Measurements from ENCODE around the gene OMA1. TPM values are rescaled to one million over a fixed set of nuclear protein-coding genes. Genes with fewer than 3 reads are reported as not detected.
"Not testable (repeated sequence)": the region's sequence is repeated elsewhere in the genome, so short reads cannot be mapped to it uniquely, and the experiment has no call there.

OMA1 gene
- total RNA-seq, 1 donor from 2014 or later, result 8.8 TPM

GRCh38 chr1:58573705-58574591 is 27.4 kb upstream of the OMA1 start:
- no peak for DNase-seq (ENCODE audit: low read depth, low spot score)

DNA sequence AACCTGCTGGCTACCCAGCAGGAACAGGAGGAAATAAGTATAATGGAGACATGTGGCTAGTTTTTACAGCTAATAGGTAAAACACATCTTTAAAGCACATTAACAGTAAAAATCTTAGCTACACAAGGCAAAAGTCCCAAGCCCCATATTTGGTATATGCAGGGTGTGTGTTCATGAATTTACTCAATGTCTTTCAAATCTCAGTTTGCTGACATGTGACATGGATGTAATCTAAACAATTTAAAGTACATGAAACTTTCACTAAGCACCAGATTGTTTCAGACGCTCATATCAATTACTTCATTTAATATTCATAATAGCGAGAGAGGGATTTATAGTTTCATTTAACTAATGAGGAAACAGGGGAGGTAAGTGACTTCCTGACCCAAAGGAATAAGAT is 26.6 kb upstream of the OMA1 start:
- no peak for DNase-seq (ENCODE audit: low read depth, low spot score)

- DNase-seq (ENCODE audit: low read depth, low spot score), result no peak
Observed at GRCh38 chr1:58572690-58573089, 26.2 kb upstream of the OMA1 start.

- DNase-seq (ENCODE audit: low read depth, low spot score), result no peak
Observed at GRCh38 chr1:58571616-58572015, 25.1 kb upstream of the OMA1 start.

- DNase-seq (ENCODE audit: low read depth, low spot score), result no peak
Observed at GRCh38 chr1:58570817-58571216, 24.3 kb upstream of the OMA1 start.

DNA sequence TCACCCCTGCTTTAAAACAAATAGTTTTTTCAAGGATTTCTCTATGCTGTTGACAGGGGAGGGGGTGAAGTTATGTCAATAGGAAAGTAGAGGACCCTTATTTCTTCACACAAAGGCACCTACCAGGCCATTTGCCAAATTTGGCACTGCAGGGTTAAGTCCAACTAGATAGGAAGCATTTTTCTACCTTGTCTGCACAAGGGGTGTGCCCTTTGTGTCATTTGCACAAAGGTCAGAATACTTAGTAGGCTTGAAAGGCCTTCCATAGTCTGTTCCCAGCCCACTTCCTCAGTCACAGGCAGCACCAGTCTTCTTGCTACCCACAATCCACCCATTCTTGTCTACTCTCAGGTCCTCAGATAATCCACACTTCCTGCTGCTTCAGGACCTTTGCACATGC is 23.6 kb upstream of the OMA1 start:
- no peak for DNase-seq (ENCODE audit: low read depth, low spot score)

- no peak for DNase-seq (ENCODE audit: low read depth, low spot score)
Observed at GRCh38 chr1:58568911-58569310, 22.4 kb upstream of the OMA1 start.

DNA sequence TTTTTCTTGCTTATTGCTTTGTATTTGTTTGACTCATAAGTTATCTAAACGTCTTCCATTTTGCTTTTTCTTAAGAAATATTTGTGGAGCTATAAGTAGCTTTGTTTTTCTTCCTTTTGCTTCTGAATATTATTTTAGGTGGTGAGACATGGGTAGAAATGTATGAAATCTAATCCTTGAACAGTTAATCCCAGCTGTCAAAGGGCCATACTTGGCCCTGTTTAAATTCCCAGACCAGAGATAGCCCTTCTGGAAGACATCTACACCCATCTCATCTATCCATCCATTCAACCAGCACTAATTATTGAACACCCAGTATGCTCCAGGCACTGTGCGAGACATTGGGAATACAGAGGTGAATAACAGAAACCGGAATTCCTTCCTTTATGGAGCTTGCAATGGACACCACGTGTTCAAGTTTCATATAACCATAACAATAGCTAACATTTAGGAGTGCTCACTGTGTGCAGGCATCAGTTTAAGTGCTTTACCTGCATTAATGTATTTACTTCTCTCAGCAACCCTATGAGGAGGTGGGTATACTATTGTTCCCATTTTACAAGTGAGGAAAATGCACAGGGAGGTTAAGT is 21.8 kb upstream of the OMA1 start:
- DNase-seq (ENCODE audit: low read depth, low spot score), result no peak

DNA sequence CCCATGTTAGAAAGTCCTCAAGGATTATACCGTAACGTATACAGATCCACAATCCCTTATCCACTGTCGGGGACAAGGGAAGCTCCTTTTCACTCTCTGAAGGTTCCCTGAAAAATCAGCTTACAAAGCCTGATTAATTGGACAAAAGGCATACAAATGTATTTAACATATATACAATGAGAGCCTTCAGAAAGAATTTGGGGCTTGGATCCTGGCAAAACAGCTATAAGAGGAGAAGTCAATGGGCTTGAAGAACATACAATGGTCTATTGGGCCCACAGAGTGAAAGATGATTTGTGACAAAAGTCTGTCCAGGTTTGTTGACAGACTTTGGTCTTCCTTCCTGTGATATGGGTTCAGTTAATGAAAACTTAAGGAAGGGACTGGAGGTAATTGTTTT is 19.8 kb upstream of the OMA1 start:
- DNase-seq (ENCODE audit: low read depth, low spot score), result no peak

GRCh38 chr1:58563715-58564114 is 17.2 kb upstream of the OMA1 start:
- DNase-seq (ENCODE audit: low read depth, low spot score), result not testable (repeated sequence)

DNA sequence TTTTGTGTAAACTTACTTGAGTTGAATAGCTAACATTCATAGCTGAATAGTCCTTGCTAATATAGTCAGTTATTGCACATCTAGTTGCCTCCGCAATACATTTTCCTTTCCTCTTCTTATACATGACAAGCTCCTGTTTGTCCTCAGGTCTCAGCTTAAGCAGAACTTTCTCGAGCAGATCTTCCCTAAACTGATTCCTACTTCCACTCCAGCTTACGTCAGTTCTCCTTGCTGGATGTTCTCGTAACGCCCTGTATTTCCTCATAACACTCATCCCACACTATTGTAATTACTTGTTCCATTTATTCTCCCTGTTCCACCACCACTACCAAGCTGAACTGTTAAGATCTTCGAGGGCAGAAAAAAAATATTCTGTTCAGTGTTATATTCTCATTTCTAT is 15.1 kb upstream of the OMA1 start:
- DNase-seq (ENCODE audit: low read depth, low spot score), result no peak

DNA sequence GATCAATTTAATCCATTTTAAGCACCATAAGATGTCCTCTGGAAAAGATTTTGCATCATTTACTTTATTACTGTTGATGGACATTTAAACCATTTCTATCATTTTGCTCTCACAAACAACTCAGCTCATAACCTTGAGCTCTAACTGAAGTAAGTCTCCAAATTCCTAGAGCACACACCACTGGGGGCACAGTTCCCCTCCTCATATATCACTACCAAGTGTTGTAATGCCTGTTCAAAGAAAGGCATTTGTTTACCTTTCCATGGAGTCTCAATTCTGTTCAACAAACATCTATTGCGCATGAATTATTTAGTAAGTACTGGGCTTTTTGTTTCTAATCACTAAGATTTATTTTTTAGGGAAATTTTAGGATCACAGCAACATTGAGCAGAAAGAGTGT is 8.9 kb upstream of the OMA1 start:
- no peak for DNase-seq (ENCODE audit: low read depth, low spot score)

DNA sequence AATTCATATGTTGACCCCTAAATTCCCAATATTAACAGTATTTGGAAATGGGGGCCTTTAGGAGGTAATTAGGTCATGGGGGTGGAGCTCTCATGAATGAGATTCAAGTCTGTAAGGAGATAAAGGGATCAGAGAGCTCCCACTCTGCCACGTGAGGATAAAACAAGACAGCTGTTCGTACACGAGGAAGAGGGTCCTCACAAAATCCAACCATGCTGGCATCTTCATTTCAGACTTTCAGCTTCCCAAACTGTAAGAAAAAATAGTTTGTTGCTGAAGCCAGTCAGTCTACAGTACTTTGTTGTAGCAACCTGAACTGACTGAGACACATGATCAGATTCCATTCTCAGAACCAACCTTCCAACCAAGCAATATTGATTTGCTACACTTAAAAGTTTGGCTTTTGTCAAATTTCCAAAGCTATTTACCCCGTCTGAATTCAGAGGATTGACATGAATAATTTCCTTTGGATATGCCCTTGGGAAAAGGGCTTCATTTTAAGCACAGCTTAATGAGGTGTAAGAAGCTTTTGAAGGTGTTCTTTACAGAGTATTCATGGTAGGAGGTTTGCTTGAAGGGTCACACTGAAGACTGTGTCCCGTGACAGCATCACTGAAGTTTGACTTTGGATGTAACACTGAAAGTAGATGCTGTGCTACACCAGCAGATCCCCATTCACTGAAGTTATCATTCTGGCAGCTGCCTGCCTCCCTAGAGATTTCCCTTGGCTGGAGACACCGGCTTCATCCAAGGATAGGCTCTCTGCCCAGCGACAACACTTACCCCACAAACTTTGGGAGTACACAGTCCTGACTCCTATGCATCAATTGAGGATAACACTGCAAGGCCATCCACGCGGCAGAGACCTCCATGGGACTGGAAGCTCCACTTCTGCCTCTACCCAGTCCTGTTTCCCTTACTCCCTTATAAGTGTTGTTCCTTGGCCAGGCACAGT is 4.9 kb upstream of the OMA1 start:
- no peak for DNase-seq (ENCODE audit: low read depth, low spot score)

DNA sequence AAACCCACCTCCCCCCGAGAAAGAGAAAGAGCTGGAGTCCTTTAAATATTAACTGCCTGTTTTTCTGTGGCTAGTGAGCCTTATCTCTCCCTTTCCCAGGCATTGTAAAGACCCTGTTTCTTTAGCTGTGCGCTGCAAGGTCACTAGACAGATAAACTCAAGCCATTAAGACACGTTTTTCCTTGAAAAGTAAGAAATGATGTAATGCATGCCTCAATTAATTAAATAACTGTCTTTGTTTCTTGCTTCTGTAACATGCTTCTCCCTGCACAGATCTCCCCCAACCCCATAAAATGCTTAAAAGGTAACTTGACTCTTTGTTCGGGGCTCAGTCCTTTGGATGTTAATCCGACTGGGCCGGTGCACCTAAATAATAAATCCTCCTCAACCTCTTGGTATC is 2.8 kb upstream of the OMA1 start:
- DNase-seq (ENCODE audit: low read depth, low spot score), result not testable (repeated sequence)

DNA sequence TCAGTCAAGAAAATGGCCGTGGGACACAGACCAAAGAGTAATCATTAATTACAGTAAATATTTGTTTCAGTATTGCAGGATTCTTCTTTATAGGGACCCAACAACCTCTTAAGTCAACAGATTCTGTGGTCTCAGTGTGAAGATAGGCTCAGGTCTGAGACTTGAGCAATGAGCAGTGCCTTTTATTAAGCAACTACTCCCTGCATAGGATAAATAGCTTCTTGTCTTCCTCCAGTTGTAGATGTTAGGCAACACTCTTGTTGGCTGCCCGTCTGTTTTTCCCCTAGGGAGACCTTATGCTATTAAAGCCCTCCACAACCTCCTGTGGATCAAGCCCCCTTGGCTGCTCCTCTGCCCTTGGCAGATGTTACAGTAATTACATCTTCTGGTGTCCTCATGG is 1.8 kb upstream of the OMA1 start:
- DNase-seq (ENCODE audit: low read depth, low spot score), result no peak

DNA sequence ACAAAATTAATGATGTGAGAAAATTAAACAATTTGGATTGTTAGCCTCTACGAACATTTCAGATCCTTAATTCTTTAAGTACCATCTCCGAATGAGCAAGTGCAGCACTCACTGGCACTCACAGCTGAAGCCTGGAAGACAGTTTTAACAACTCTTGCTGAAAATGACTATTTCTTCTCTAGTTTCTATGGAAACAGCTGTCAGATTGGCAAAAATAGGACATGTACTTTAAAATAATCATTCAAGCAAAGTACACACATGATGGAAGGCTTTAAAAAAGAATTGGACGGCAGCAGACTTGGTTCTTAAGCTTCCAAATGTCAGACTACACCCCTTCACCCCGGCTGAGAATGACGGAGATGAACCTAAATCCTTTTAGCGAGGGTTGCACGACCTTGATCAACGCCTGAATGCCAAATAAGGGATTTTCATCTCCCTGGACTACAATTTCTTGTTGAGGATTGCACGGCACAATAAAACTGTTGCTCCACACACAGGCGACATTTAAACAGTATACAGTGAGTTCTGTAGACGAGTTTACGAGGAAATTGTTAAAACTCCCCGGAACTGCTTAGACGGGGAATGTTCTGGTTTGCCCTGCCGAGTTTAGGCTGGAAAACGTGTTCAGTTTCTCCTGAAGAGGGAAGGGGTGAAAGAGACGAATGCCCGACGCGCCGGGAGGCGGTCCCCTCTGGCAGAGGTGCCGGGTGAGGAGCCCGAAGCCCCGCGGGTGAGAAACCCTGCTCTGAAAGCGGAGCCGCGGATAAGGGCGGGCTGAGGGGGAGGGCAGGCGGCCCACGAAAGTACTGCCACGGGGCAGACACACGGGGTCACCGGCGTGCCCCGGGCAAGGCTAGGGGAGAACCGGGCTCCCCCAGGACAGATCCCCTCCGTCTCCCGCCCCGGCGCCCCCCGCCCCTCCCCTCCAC is 671 bp downstream of the OMA1 start:
- peak; percentile 24 for DNase-seq (ENCODE audit: low read depth, low spot score)

DNA sequence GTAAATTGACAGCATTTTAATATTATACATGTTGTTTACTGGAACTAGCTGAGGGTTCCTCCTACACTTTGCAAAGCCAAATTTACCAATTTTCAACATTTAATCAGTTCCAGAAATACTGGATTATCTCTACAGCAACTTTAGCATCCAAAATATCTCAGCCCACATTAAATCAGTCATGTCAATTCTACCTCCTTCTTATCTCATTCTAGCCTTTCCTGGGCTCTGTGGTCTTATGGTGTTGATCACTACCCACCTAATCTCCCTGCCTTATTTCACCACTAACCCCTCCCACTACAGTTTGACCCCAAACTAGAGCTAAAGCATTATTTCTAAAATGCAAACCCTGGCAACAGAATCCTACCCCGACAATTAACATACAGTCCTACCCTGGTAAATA is 3.3 kb downstream of the OMA1 start:
- DNase-seq (ENCODE audit: low read depth, low spot score), result no peak

GRCh38 chr1:58539553-58539952 is 7.0 kb downstream of the OMA1 start:
- no peak for DNase-seq (ENCODE audit: low read depth, low spot score)

DNA sequence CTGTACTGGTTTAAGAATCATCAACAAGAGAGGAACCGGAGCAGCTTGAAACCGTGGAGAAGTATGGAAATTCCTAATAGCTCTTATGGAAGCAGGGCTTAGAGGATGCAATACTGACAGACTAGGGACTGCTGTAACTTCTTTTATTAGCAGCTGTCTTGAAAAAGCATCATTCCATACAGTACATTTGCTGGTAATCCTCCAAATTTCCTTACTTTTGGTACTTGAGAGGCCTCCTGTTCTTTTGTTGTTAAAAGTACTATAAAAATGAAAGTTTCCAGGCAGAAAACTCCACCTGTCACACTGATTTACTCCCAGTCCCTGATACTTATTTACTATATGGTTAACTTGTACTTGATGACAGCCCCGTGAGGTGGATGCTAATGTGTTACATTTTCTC is 7.7 kb downstream of the OMA1 start:
- no peak for DNase-seq (ENCODE audit: low read depth, low spot score)

- DNase-seq (ENCODE audit: low read depth, low spot score), result not testable (repeated sequence)
Observed at GRCh38 chr1:58531842-58532241, 14.7 kb downstream of the OMA1 start.

GRCh38 chr1:58529284-58529683 is 17.2 kb downstream of the OMA1 start:
- no peak for DNase-seq (ENCODE audit: low read depth, low spot score)

Measured in pulmonary artery endothelial cell (primary cell).